DMS 273 (cell line): ENCODE results near the gene OR52N5.

Experiments used
- DNase-seq: peaks from one replicate; lab custom pipeline; 2025; ENCODE audit not compliant: unreplicated experiment; lab: John Stamatoyannopoulos, UW

Gene OR52N5

GRCh38 chr11:5726351-5726750 lies 56.8 kb downstream of the OR52N5 start:
- DNase-seq = no peak
